ENCODE results near the gene EIF2A.

DNA sequence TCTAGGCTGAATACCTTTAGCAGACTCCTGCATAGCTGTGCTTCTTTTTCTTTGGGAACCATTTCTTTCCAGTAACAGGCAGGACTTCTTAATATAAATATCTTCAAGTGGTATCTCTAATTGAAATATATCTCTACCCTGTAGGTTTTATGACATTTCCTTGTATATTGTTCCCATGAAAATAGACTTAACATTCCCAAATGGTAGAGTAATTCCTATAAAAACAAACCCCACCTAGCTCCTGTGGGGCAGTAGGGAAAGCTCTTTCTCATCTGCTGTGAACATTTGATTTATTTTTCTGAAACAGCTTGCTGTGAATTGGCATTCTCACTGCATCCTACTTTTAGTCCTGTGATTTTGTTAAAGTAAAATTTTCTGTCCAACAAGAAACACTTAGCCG, 77.4 kb downstream of the EIF2A start:
- no peak for TF ChIP-seq POLR2A (IDR thresholded peaks at IDR 0.05; ENCODE audit: low read length)
- TF ChIP-seq GATA1 (IDR thresholded peaks at IDR 0.05; ENCODE audit: low read depth, low read length): no peak
